ENCODE data around the gene FAM185A. TPM values are rescaled to one million over a fixed set of nuclear protein-coding genes. Genes with fewer than 3 reads are reported as not detected.
"Not testable (repeated sequence)": the region's sequence is repeated elsewhere in the genome, so short reads cannot be mapped to it uniquely, and the experiment has no call there.

The FAM185A gene
- total RNA-seq, 4 donors from 2014 or later = 12.4 to 41.9 (median 16.9) TPM

- H3K36me3 ChIP-seq = no peaks in the 10 kb centered on the region
- H3K27ac ChIP-seq = no peak overlapping the region
- no peak overlapping the region for H3K4me3 ChIP-seq
- no peaks in the 10 kb centered on the region for H3K27me3 ChIP-seq
- peaks cover 13% of the 10 kb centered on the region for H3K4me1 ChIP-seq
- WGBS = 69% methylated on average over 3 of the region's 3 CpGs
- H3K9me3 ChIP-seq = no peaks in the 10 kb centered on the region
- DNase-seq (ENCODE audit: low spot score in 2 of 2) = no peak
- TF ChIP-seq EP300 (IDR thresholded peaks at IDR 0.05) (no peak), CTCF (IDR thresholded peaks at IDR 0.05) (no peak), POLR2AphosphoS5 (IDR thresholded peaks at IDR 0.05) (no peak), POLR2A (IDR thresholded peaks at IDR 0.05) (no peak)
These were observed 89.0 kb downstream of the FAM185A start for GRCh38 chr7:102837802-102838201.

GRCh38 chr7:102838572-102839101 lies 89.8 kb downstream of the FAM185A start:
- WGBS = 89% methylated on average over 10 of the region's 10 CpGs
- H3K4me1 ChIP-seq = peaks cover 13% of the 10 kb centered on the region
- H3K4me3 ChIP-seq = not testable (repeated sequence)

GRCh38 chr7:102840404-102840803 lies 91.6 kb downstream of the FAM185A start:
- Histone ChIP-seq H3K4me1 (peaks cover 13% of the 10 kb centered on the region), H3K36me3 (no peaks in the 10 kb centered on the region), H3K4me3 (no peak overlapping the region), H3K27ac (no peak overlapping the region), H3K9me3 (no peaks in the 10 kb centered on the region), H3K27me3 (no peaks in the 10 kb centered on the region)
- TF ChIP-seq POLR2A (IDR thresholded peaks at IDR 0.05) (no peak), EP300 (IDR thresholded peaks at IDR 0.05) (no peak), CTCF (IDR thresholded peaks at IDR 0.05) (no peak), POLR2AphosphoS5 (IDR thresholded peaks at IDR 0.05) (no peak)
- 91% methylated on average over 3 of the region's 3 CpGs for WGBS
- no peak for DNase-seq (ENCODE audit: low spot score in 2 of 2)

More at GRCh38 chr7:102838572-102839101, 89.8 kb downstream of the FAM185A start:
- not testable (repeated sequence) for DNase-seq (ENCODE audit: low spot score in 2 of 2); H3K36me3 ChIP-seq; H3K27me3 ChIP-seq; H3K9me3 ChIP-seq; H3K27ac ChIP-seq

GRCh38 chr7:102841290-102841689 lies 92.5 kb downstream of the FAM185A start:
- Histone ChIP-seq H3K4me3 (no peak overlapping the region), H3K4me1 (peaks cover 13% of the 10 kb centered on the region), H3K36me3 (no peaks in the 10 kb centered on the region), H3K9me3 (no peaks in the 10 kb centered on the region), H3K27ac (no peak overlapping the region), H3K27me3 (no peaks in the 10 kb centered on the region)
- WGBS = 62% methylated on average over 2 of the region's 2 CpGs
- TF ChIP-seq POLR2AphosphoS5 (IDR thresholded peaks at IDR 0.05) (no peak), CTCF (IDR thresholded peaks at IDR 0.05) (no peak), EP300 (IDR thresholded peaks at IDR 0.05) (no peak), POLR2A (IDR thresholded peaks at IDR 0.05) (no peak)
- no peak for DNase-seq (ENCODE audit: low spot score in 2 of 2)

- H3K9me3 ChIP-seq = no peaks in the 10 kb centered on the region
- DNase-seq (ENCODE audit: low spot score in 2 of 2) = no peak
- TF ChIP-seq CTCF (IDR thresholded peaks at IDR 0.05) (no peak), POLR2AphosphoS5 (IDR thresholded peaks at IDR 0.05) (no peak), POLR2A (IDR thresholded peaks at IDR 0.05) (no peak), EP300 (IDR thresholded peaks at IDR 0.05) (no peak)
- no peaks in the 10 kb centered on the region for H3K27me3 ChIP-seq
- no peak overlapping the region for H3K4me3 ChIP-seq
- H3K27ac ChIP-seq = no peak overlapping the region
- H3K4me1 ChIP-seq = peaks cover 5% of the 10 kb centered on the region
- no peaks in the 10 kb centered on the region for H3K36me3 ChIP-seq
These were observed 93.5 kb downstream of the FAM185A start for GRCh38 chr7:102842284-102842683.

- Histone ChIP-seq H3K27ac (no peak overlapping the region), H3K9me3 (no peaks in the 10 kb centered on the region), H3K27me3 (no peaks in the 10 kb centered on the region), H3K4me1 (peaks cover 4% of the 10 kb centered on the region), H3K36me3 (no peaks in the 10 kb centered on the region), H3K4me3 (no peak overlapping the region)
- 81% methylated on average over 3 of the region's 3 CpGs for WGBS
- TF ChIP-seq POLR2A (IDR thresholded peaks at IDR 0.05) (no peak), EP300 (IDR thresholded peaks at IDR 0.05) (no peak), CTCF (IDR thresholded peaks at IDR 0.05) (no peak), POLR2AphosphoS5 (IDR thresholded peaks at IDR 0.05) (no peak)
- DNase-seq (ENCODE audit: low spot score in 2 of 2) = no peak
These were observed 95.1 kb downstream of the FAM185A start for GRCh38 chr7:102843850-102844249.

Measured in suprapubic skin (tissue), 4 donors.